ENCODE results near the gene PTDSS2. TPM values are rescaled to one million over a fixed set of nuclear protein-coding genes. Genes with fewer than 3 reads are reported as not detected.
"Not testable (repeated sequence)": the region's sequence is repeated elsewhere in the genome, so short reads cannot be mapped to it uniquely, and the experiment has no call there.

Gene PTDSS2
- 25.7 TPM for polyA plus RNA-seq (2013, experiment 1 of 2)
- 24.5 TPM for polyA plus RNA-seq (2013, experiment 2 of 2)

- no peaks in the 10 kb centered on the region for H3K9me3 ChIP-seq (ENCODE audit: insufficient read depth, low read depth, low read length)
- peaks cover 6% of the 10 kb centered on the region; the same call in 1 of the 2 replicates for H3K4me1 ChIP-seq (ENCODE audit: insufficient read depth, low read length)
- peak within 1 kb of the TSS; percentile 85 for H3K27ac ChIP-seq (ENCODE audit: low read depth, low read length)
- no peaks in the 10 kb centered on the region for H3K27me3 ChIP-seq (ENCODE audit: insufficient read depth, low read length)
- H3K36me3 ChIP-seq (ENCODE audit: insufficient read depth, low read length), result peaks cover 23% of the 10 kb centered on the region
- WGBS, result 1% methylated on average over 108 of the region's 108 CpGs
- H3K4me3 ChIP-seq (ENCODE audit: low read length), result peak within 1 kb of the TSS; percentile 86
- H3K9ac ChIP-seq (ENCODE audit: low read depth, low read length), result peak within 1 kb of the TSS; percentile 78
These were observed at the start of gene PTDSS2 for GRCh38 chr11:449889-450808. Gene PTDSS2, plus strand, starts transcription at chr11:450279. Its CDS starts 177 bp downstream, at chr11:450456.

GRCh38 chr11:401196-401595 is 48.9 kb upstream of the PTDSS2 start:
- H3K4me1 ChIP-seq (ENCODE audit: insufficient read depth, low read length); H3K36me3 ChIP-seq (ENCODE audit: insufficient read depth, low read length): not testable (repeated sequence)

DNA sequence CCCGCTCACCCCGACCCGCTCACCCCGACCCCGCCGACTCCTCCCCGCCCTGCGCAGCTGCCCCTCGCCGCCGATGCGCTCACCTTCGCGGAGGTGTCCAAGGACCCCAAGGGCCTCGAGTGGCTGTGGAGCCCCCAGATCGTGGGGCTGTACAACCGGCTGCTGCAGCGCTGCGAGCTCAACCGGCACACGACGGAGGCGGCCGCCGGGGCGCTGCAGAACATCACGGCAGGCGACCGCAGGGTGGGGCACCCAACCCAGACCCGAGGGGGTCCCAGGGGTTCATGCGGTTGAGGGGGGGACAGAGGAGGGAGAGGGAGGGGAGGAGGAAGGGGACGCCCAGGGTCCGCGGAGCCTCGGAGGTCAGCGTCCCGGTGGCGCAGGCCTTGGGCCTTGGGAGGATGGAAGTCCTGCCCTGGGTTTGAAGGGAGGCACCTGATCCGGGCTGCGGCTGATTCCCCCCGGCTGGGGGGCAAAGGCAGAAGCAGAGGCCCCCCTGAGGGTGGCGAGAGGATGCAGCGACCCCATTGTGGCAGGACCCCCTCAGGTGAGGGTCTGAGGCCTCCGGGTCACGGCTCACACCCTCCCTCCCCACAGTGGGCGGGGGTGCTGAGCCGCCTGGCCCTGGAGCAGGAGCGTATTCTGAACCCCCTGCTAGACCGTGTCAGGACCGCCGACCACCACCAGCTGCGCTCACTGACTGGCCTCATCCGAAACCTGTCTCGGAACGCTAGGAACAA is 46.9 kb upstream of the PTDSS2 start:
- no peak overlapping the region for H3K4me3 ChIP-seq (ENCODE audit: low read length)
- H3K4me1 ChIP-seq (ENCODE audit: insufficient read depth, low read length), result no peaks in the 10 kb centered on the region
- H3K27ac ChIP-seq (ENCODE audit: low read depth, low read length), result no peak overlapping the region
- no peaks in the 10 kb centered on the region for H3K36me3 ChIP-seq (ENCODE audit: insufficient read depth, low read length)
- no peaks in the 10 kb centered on the region for H3K27me3 ChIP-seq (ENCODE audit: insufficient read depth, low read length)
- WGBS, result 94% methylated on average over 55 of the region's 55 CpGs
- no peak overlapping the region for H3K9ac ChIP-seq (ENCODE audit: low read depth, low read length)
- H3K9me3 ChIP-seq (ENCODE audit: insufficient read depth, low read depth, low read length), result no peaks in the 10 kb centered on the region

More at GRCh38 chr11:401196-401595, 48.9 kb upstream of the PTDSS2 start:
- H3K4me3 ChIP-seq (ENCODE audit: low read length); H3K9me3 ChIP-seq (ENCODE audit: insufficient read depth, low read depth, low read length); H3K9ac ChIP-seq (ENCODE audit: low read depth, low read length); H3K27me3 ChIP-seq (ENCODE audit: insufficient read depth, low read length); H3K27ac ChIP-seq (ENCODE audit: low read depth, low read length): not testable (repeated sequence)
- WGBS, result over 99% methylated on average over 21 of the region's 52 CpGs

- WGBS, result 92% methylated on average over 27 of the region's 27 CpGs
- no peaks in the 10 kb centered on the region for H3K4me1 ChIP-seq (ENCODE audit: insufficient read depth, low read length)
- H3K27ac ChIP-seq (ENCODE audit: low read depth, low read length), result no peak overlapping the region
- H3K4me3 ChIP-seq (ENCODE audit: low read length), result no peak overlapping the region
- H3K27me3 ChIP-seq (ENCODE audit: insufficient read depth, low read length), result no peaks in the 10 kb centered on the region
- H3K36me3 ChIP-seq (ENCODE audit: insufficient read depth, low read length), result no peaks in the 10 kb centered on the region
- no peak overlapping the region for H3K9ac ChIP-seq (ENCODE audit: low read depth, low read length)
- H3K9me3 ChIP-seq (ENCODE audit: insufficient read depth, low read depth, low read length), result no peaks in the 10 kb centered on the region
These were observed 46.2 kb upstream of the PTDSS2 start for GRCh38 chr11:403761-404431.

- no peaks in the 10 kb centered on the region for H3K4me1 ChIP-seq (ENCODE audit: insufficient read depth, low read length)
These were observed 45.4 kb upstream of the PTDSS2 start for GRCh38 chr11:404551-405264.

DNA sequence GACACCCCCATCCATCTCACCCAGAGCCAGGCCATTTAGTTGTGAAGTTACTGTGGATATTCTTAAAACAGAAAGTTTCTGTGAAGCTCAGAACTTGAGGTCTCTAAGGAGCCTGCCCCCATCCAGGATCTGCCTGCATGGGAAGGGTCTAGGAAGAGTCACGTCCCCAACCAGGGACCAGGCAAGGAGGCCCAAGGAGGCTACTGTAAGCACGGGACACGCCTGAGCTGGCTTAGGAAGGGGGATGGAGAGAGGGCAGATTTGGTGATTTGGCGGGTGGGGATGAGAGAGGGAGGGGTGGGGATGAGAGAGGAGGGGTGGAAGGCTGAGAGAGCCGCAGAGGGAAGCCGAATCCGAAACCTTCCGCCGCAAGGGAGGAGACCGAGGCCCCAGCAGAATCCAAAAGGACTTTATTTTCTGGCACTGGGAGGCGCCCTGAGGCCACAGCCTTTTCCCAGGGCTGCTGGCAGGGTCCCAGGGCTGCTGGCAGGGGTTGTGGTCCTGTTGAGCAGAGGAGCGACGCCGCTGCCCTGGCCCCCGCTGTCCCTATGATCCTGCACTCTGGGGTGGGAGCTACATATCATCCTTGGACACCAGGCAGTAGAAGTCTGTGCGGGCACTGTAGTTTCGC is 44.6 kb upstream of the PTDSS2 start:
- H3K36me3 ChIP-seq (ENCODE audit: insufficient read depth, low read length), result no peaks in the 10 kb centered on the region
- no peak overlapping the region for H3K27ac ChIP-seq (ENCODE audit: low read depth, low read length)
- no peaks in the 10 kb centered on the region for H3K4me1 ChIP-seq (ENCODE audit: insufficient read depth, low read length)
- WGBS, result 78% methylated on average over 17 of the region's 17 CpGs
- no peaks in the 10 kb centered on the region for H3K27me3 ChIP-seq (ENCODE audit: insufficient read depth, low read length)
- H3K9me3 ChIP-seq (ENCODE audit: insufficient read depth, low read depth, low read length), result no peaks in the 10 kb centered on the region
- H3K9ac ChIP-seq (ENCODE audit: low read depth, low read length), result no peak overlapping the region
- no peak overlapping the region for H3K4me3 ChIP-seq (ENCODE audit: low read length)

More at GRCh38 chr11:404551-405264, 45.4 kb upstream of the PTDSS2 start:
- Histone ChIP-seq H3K9me3 (ENCODE audit: insufficient read depth, low read depth, low read length) (no peaks in the 10 kb centered on the region), H3K9ac (ENCODE audit: low read depth, low read length) (no peak overlapping the region), H3K36me3 (ENCODE audit: insufficient read depth, low read length) (no peaks in the 10 kb centered on the region), H3K4me3 (ENCODE audit: low read length) (no peak overlapping the region), H3K27me3 (ENCODE audit: insufficient read depth, low read length) (no peaks in the 10 kb centered on the region), H3K27ac (ENCODE audit: low read depth, low read length) (no peak overlapping the region)
- 93% methylated on average over 14 of the region's 14 CpGs for WGBS

DNA sequence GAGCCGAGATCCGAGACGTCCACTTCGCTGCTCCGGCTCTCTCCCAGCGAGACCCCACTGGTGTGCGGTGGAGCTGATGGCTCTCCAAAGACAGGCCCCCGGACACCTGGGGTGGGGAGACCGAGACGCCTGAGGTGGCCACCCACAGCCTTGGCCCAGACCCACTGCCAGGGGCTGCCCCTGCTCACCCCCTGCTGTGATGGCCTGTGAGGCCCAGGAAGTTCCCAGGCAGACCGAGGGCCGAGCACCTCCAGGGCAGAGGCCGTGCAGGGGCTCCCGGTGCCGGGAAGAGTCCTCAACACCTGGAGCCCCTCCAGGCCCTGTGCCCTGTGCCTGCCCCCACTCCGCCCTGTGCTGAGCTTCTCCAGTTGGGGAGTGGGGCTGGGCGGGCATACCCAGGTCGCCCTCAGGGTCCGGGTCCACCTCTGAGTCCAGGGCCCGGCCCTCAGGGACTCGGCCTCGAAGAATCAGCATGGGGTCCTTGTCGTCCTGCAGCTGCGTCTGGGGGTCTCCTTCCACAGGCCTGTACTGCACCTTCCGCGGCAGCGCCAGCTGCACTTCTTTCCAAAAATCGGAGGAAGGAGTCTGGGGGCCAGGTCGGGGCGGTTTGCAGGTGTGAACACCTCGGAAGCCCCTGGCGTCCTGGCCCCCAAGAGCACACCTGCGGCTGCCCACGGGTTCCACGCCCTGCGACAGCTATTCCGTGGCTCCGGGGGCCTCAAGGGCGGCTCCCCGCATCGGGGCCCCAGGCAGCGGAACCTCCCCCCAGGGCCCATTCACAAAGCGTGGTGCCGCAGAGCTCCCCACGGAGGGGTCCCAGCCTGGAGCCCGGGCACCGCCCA is 43.9 kb upstream of the PTDSS2 start:
- H3K27me3 ChIP-seq (ENCODE audit: insufficient read depth, low read length), result no peaks in the 10 kb centered on the region
- WGBS, result 75% methylated on average over 47 of the region's 47 CpGs
- H3K27ac ChIP-seq (ENCODE audit: low read depth, low read length), result peak overlapping the region; percentile 46; the same call in 1 of the 2 replicates
- H3K9me3 ChIP-seq (ENCODE audit: insufficient read depth, low read depth, low read length), result no peaks in the 10 kb centered on the region
- 0 out of 2 replicates have a peak overlapping the region, but pooled peaks have one; percentile 26 for H3K9ac ChIP-seq (ENCODE audit: low read depth, low read length)
- no peaks in the 10 kb centered on the region for H3K36me3 ChIP-seq (ENCODE audit: insufficient read depth, low read length)
- H3K4me1 ChIP-seq (ENCODE audit: insufficient read depth, low read length), result no peaks in the 10 kb centered on the region
- H3K4me3 ChIP-seq (ENCODE audit: low read length), result peak overlapping the region; percentile 55

DNA sequence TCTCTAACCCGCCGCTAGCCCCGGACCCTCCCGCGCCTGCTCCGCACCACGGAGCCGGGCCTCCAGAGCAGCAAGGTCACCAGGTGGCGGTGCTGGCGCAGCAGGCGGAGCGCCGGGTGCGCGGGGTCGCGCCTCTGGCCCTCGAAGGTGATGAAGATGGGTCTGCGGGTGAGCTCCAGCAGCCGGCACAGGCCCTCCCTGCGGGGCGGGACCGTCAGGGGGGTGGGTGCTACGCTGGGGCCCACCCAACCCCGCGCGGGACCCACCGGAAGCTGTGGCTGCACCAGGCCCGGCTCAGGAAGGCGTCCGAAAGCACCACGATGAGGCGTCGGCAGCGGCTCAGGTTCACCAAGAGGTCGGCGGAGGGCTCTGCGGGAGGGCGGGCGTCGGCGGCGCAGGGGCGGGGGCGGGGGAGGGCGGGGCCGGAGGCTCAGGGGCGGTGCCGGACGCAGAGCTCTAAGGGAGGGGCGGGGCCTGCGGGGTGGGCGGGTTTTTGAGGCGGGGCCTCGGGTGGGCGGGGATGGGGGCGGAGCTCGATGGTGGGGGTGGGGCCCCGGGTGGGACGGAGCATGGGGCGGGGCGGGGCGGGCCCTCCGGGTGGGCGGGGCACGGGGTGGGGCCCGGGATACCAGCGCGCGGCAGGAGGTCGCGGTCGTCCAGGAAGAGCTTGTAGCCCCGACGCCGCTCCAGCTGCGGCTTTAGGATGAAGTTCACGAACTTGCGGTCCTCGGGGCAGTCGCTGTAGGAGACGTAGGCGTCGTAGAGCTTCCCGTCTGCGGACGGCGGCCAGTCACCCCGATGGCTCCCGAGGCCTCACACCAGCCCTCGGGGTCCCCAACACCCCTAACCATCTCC is 43.1 kb upstream of the PTDSS2 start:
- Histone ChIP-seq H3K9me3 (ENCODE audit: insufficient read depth, low read depth, low read length) (no peaks in the 10 kb centered on the region), H3K27ac (ENCODE audit: low read depth, low read length) (peak overlapping the region; percentile 46; the same call in 1 of the 2 replicates), H3K9ac (ENCODE audit: low read depth, low read length) (0 out of 2 replicates have a peak overlapping the region, but pooled peaks have one; percentile 26), H3K4me1 (ENCODE audit: insufficient read depth, low read length) (no peaks in the 10 kb centered on the region), H3K27me3 (ENCODE audit: insufficient read depth, low read length) (no peaks in the 10 kb centered on the region), H3K36me3 (ENCODE audit: insufficient read depth, low read length) (no peaks in the 10 kb centered on the region), H3K4me3 (ENCODE audit: low read length) (peak overlapping the region; percentile 55)
- 8% methylated on average over 69 of the region's 91 CpGs for WGBS

GRCh38 chr11:407651-408123 is 42.4 kb upstream of the PTDSS2 start:
- Histone ChIP-seq H3K9me3 (ENCODE audit: insufficient read depth, low read depth, low read length) (no peaks in the 10 kb centered on the region), H3K9ac (ENCODE audit: low read depth, low read length) (no peak overlapping the region), H3K4me3 (ENCODE audit: low read length) (peak overlapping the region; percentile 36), H3K27ac (ENCODE audit: low read depth, low read length) (no peak overlapping the region), H3K36me3 (ENCODE audit: insufficient read depth, low read length) (no peaks in the 10 kb centered on the region), H3K27me3 (ENCODE audit: insufficient read depth, low read length) (no peaks in the 10 kb centered on the region), H3K4me1 (ENCODE audit: insufficient read depth, low read length) (no peaks in the 10 kb centered on the region)
- 82% methylated on average over 28 of the region's 28 CpGs for WGBS

Data from HUES64 (cell line).